HFF-Myc (cell line): ENCODE data around the gene JARID2.

Experiments used
- DNase-seq: peaks from one replicate; pipeline ENCODE4 v3.0.0-alpha.2; 2011; ENCODE audit warnings: low read depth; ENCODE audit errors: extremely low read depth
- H3K4me3 ChIP-seq: replicated peaks from 2 replicates; pipeline ENCODE4 v1.5.1; 2011; ENCODE audit warnings: low read depth, mild to moderate bottlenecking, control low read depth, low read length
- CTCF ChIP-seq: IDR thresholded peaks from 2 replicates; pipeline ENCODE4 v1.5.1; 2012; ENCODE audit warnings: mild to moderate bottlenecking, low read depth, low read length, control low read depth; ENCODE audit errors: missing control alignments

Gene JARID2

GRCh38 chr6:15515660-15516375 is 269.9 kb downstream of the JARID2 start:
- DNase-seq = no peak
- no peak for TF ChIP-seq CTCF
- no peak overlapping the region for H3K4me3 ChIP-seq

- H3K4me3 ChIP-seq = no peak overlapping the region
- no peak for DNase-seq
- TF ChIP-seq CTCF = no peak
These were observed 270.5 kb downstream of the JARID2 start for GRCh38 chr6:15516378-15516777.

DNA sequence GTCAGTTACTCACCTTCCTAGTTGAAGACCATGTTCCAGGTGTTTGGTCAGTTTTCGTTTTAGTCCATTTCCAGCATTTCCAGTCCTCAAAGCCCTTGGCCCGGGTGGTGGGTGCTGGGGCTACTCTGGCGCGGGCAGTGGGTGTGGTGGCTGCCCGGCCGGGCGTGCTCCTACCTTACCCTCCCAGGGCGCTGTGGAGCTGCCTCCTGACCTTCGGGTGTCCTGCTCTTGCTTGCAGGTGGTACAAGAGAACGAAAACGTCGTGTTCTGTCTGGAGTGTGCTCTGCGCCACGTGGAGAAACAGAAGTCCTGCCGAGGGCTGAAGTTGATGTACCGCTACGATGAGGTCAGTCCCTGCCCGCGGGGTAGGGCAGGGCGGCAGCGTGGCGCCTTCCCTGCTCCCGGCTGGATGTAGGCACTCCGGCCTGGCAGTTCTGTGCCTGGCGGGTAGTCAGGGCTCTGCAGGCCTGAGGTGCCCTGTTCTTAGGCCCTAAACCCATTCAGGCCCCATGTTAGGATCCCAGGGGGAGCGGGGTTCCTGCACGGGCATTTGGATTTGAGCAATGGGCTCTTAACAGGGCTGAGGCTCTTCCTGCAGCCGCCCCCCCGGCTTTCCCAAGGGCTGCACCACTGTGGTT is 271.2 kb downstream of the JARID2 start:
- H3K4me3 ChIP-seq = no peak overlapping the region
- no peak for DNase-seq
- no peak for TF ChIP-seq CTCF

DNA sequence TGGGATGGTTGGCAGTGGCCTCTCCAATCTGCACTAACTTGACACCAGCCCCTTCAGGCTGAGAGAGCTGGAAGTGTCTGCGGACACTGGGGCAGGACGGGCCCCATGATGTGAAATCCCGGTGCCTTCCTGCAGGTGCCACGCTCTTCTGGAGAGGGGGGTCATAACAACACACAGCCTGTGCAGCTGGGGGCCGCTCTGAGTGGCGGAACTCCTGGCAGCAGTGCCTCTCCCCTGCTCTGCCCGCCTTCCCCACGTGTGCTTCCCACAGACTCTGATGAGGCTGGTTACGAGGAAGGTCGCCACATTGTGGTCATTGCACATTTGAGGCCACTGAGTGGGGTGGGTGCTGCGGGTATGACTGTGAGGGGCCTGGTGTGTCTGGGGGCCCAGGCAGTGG is 271.7 kb downstream of the JARID2 start:
- no peak for DNase-seq
- TF ChIP-seq CTCF = no peak
- no peak overlapping the region for H3K4me3 ChIP-seq

DNA sequence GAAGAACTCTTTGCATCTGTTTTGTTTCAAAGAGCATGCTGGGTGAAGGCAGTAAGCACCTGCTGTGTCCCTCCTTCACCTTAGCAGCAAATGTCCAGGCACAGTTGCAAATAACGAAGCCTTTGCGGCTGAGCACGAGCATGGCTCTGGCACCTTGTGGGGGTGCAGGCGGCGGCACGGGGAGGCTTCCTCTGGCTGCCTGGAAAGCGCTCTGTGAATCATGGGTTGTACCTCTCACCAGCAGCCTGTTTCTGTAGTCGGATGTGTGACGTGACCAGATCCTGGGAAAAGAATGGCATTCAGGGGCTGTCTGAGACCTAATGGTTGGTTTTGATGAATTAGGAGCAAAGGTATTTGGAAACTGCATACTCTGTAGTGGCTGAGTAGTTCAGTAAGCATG is 272.2 kb downstream of the JARID2 start:
- no peak overlapping the region for H3K4me3 ChIP-seq
- no peak for TF ChIP-seq CTCF
- DNase-seq = no peak

- DNase-seq = no peak
- no peak for TF ChIP-seq CTCF
- H3K4me3 ChIP-seq = no peak overlapping the region
These were observed 273.0 kb downstream of the JARID2 start for GRCh38 chr6:15518878-15519277.
